OCI-LY7 (cell line): ENCODE data around the gene GALNT10.

Experiments used
- CTCF ChIP-seq: fragments of 200-600 bp; sonication (generic); conservative IDR thresholded peaks from 2 replicates; pipeline ENCODE4 v1.5.1; 2014; ENCODE audit warnings: mild to moderate bottlenecking, antibody characterized with exemption, low read length, moderate library complexity, mixed read lengths
- EZH2phosphoT487 ChIP-seq: fragments of 200-600 bp; sonication (generic); IDR thresholded peaks from 2 replicates; pipeline ENCODE4 v1.6.1; 2018; ENCODE audit warnings: low read depth, borderline replicate concordance, mild to moderate bottlenecking, mixed run types, antibody characterized with exemption, low read length, moderate library complexity, mixed read lengths

GRCh38 chr5:154422298-154422697, 231.8 kb downstream of the GALNT10 start:
- TF ChIP-seq CTCF (no peak), EZH2phosphoT487 (no peak)
